Mesenchymal stem cell (in vitro differentiated cells and primary cell): Measurements from ENCODE around the gene PSME3IP1.

ENCODE experiments used
- DNase-seq: peaks from one replicate; pipeline ENCODE4 v3.0.0-alpha.2; 2013
- H2AFZ ChIP-seq: one replicate; pipeline ENCODE4 v1.6.1; 2013; ENCODE audit warnings: low read depth, mild to moderate bottlenecking, control low read depth, inconsistent platforms, low read length, moderate library complexity
- H2AK5ac ChIP-seq: 2 replicates; pipeline ENCODE4 v1.6.1; 2013; ENCODE audit warnings: low read length, moderate library complexity, mild to moderate bottlenecking, inconsistent platforms; ENCODE audit not compliant: severe bottlenecking
- H2BK120ac ChIP-seq: one replicate; pipeline ENCODE4 v1.6.1; 2013; ENCODE audit warnings: low read depth, mild to moderate bottlenecking, inconsistent platforms, low read length, moderate library complexity
- H2BK12ac ChIP-seq, 2 experiments: one replicate each; pipeline ENCODE4 v1.6.1; 2013; ENCODE audit warnings: inconsistent platforms in 2 of 2, low read length in 2 of 2, mild to moderate bottlenecking in 2 of 2, moderate library complexity in 2 of 2, control low read depth in 1 of 2
- H2BK15ac ChIP-seq: one replicate; pipeline ENCODE4 v1.6.1; 2013; ENCODE audit warnings: mild to moderate bottlenecking, low read depth, inconsistent platforms; ENCODE audit not compliant: poor library complexity, severe bottlenecking
- H2BK5ac ChIP-seq: 2 replicates; pipeline ENCODE4 v1.6.1; 2013; ENCODE audit warnings: low read depth, mild to moderate bottlenecking, low read length, control low read depth, inconsistent platforms; ENCODE audit not compliant: poor library complexity, severe bottlenecking
- H3K14ac ChIP-seq, 2 experiments: one replicate each; pipeline ENCODE4 v1.6.1; 2013; ENCODE audit warnings: inconsistent platforms in 2 of 2, low read length in 2 of 2, control low read depth in 1 of 2, mild to moderate bottlenecking in 1 of 2, moderate library complexity in 1 of 2
- H3K18ac ChIP-seq, 2 experiments: one replicate each; pipeline ENCODE4 v1.6.1; 2013; ENCODE audit warnings: inconsistent platforms in 2 of 2, low read length in 2 of 2, control low read depth in 1 of 2, low read depth in 1 of 2, mild to moderate bottlenecking in 1 of 2
- H3K23ac ChIP-seq, 2 experiments: one replicate each; pipeline ENCODE4 v1.6.1; 2013; ENCODE audit warnings: inconsistent platforms in 2 of 2, low read length in 2 of 2, mild to moderate bottlenecking in 2 of 2, moderate library complexity in 2 of 2, control low read depth in 1 of 2
- H3K27ac ChIP-seq: 2 replicates; pipeline ENCODE4 v1.5.1; 2013; ENCODE audit warnings: mild to moderate bottlenecking, moderate library complexity, low read length, control low read depth, inconsistent platforms; ENCODE audit not compliant: poor library complexity, severe bottlenecking
- H3K27me3 ChIP-seq, 2 experiments: 2 replicates each; pipeline versions ENCODE4 v1.6.1 to v1.7.0; 2013; ENCODE audit warnings: low read length in 2 of 2, mild to moderate bottlenecking in 2 of 2, moderate library complexity in 2 of 2, control low read depth in 1 of 2, inconsistent platforms in 1 of 2; ENCODE audit not compliant: control insufficient read depth in 1 of 2, insufficient read depth in 1 of 2
- H3K36me3 ChIP-seq, 2 experiments: 2 replicates each; pipeline versions ENCODE4 v1.6.1 to v1.7.0; 2013; ENCODE audit warnings: low read length in 2 of 2, control low read depth in 1 of 2, inconsistent platforms in 1 of 2, low read depth in 1 of 2, mild to moderate bottlenecking in 1 of 2; ENCODE audit not compliant: insufficient read depth in 2 of 2, control insufficient read depth in 1 of 2
- H3K4ac ChIP-seq, 2 experiments: one replicate each; pipeline ENCODE4 v1.6.1; 2013; ENCODE audit warnings: inconsistent platforms in 2 of 2, low read length in 2 of 2, mild to moderate bottlenecking in 2 of 2, moderate library complexity in 2 of 2, control low read depth in 1 of 2, low read depth in 1 of 2
- H3K4me1 ChIP-seq: 2 replicates; pipeline ENCODE4 v1.6.1; 2013; ENCODE audit warnings: low read depth, low read length, control low read depth; ENCODE audit not compliant: control insufficient read depth, insufficient read depth
- H3K4me2 ChIP-seq: 2 replicates; pipeline ENCODE4 v1.6.1; 2013; ENCODE audit warnings: low read length, mild to moderate bottlenecking, inconsistent platforms; ENCODE audit not compliant: poor library complexity, severe bottlenecking
- H3K4me3 ChIP-seq, 2 experiments: 2 replicates each; pipeline versions ENCODE4 v1.5.1 to v1.7.0; 2013; ENCODE audit warnings: low read length in 2 of 2, mild to moderate bottlenecking in 2 of 2, control low read depth in 1 of 2, low read depth in 1 of 2; ENCODE audit not compliant: insufficient read depth in 1 of 2
- H3K79me1 ChIP-seq: replicated peaks from 2 replicates; pipeline ENCODE4 v1.6.1; 2013; ENCODE audit warnings: mild to moderate bottlenecking, control low read depth, low read length, inconsistent platforms; ENCODE audit not compliant: poor library complexity, severe bottlenecking
- H3K9ac ChIP-seq: 2 replicates; pipeline ENCODE4 v1.7.0; 2013; ENCODE audit warnings: mild to moderate bottlenecking, low read length, moderate library complexity
- H3K9me3 ChIP-seq: 2 replicates; pipeline ENCODE4 v1.7.0; 2013; ENCODE audit warnings: mild to moderate bottlenecking, low read length; ENCODE audit not compliant: control insufficient read depth
- H4K8ac ChIP-seq: one replicate; pipeline ENCODE4 v1.6.1; 2013; ENCODE audit warnings: inconsistent platforms, mild to moderate bottlenecking, low read length, moderate library complexity
- H4K91ac ChIP-seq: one replicate; pipeline ENCODE4 v1.6.1; 2013; ENCODE audit warnings: mild to moderate bottlenecking, low read length, inconsistent platforms
- WGBS: methylation state at CpG from one replicate; pipeline ENCODE4 v1.1.7; 2013; ENCODE audit warnings: mixed read lengths; 5-methylcytosine and 5-hydroxymethylcytosine counted together

The PSME3IP1 gene

DNA sequence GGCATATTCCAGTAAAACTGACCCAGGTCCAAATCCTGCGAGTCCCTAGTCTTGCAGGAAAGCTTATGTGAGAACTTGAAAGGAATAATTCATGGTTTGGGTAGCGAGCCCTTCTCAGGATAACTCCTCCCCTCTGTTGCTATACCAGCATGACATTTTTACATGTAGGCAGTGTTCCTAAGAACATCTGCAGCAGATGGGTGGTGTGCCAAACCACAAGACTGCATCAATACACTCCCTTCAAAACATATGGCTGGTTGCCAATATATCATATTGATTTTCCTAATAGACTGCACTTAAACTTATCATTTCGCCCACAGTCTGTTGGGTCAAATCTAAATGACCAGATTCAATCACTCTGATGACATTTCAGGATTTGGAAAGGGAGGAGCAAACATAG lies 19.9 kb downstream of the PSME3IP1 start:
- Histone ChIP-seq H3K79me1 (peaks cover 7% of the 10 kb centered on the region), H3K4me3 (no peak overlapping the region), H3K27me3 (no peaks in the 10 kb centered on the region), H2BK15ac (no peak overlapping the region), H4K8ac (no peak overlapping the region), H3K9ac (no peak overlapping the region), H3K23ac (no peak overlapping the region), H2AK5ac (no peak overlapping the region), H2BK5ac (no peak overlapping the region), H3K9me3 (no peaks in the 10 kb centered on the region), H3K36me3 (peaks cover 22 to 68% of the 10 kb centered on the region in 2 experiments), H4K91ac (no peak overlapping the region), H3K27ac (no peak overlapping the region), H3K4me2 (no peak overlapping the region), H3K14ac (no peak overlapping the region), H2AFZ (no peak overlapping the region), H3K4ac (no peak overlapping the region), H3K4me1 (no peaks in the 10 kb centered on the region), H3K18ac (no peak overlapping the region), H2BK120ac (no peak overlapping the region), H2BK12ac (no peak overlapping the region)
- WGBS: 97% methylated on average over 3 of the region's 3 CpGs
- DNase-seq: no peak

DNA sequence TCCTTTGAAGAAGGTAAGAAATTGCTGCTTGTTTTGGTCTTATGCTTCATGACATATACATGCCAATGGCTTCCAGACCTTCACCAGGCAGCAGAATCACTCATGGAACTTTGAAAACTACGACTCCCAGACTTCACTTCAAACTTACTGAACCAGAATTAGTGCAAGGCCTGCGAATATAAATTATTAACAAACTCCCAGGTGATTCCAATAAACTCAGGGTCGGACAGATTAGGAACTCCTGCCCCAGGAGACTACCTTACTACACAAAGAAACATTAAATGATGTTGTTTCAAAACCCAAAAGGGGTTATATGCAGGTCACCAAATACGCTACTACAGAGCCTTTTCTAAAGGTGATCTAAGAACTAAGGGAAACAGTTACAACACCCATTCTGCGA lies 20.4 kb downstream of the PSME3IP1 start:
- 97% methylated on average over 5 of the region's 5 CpGs for WGBS
- H3K4me3 ChIP-seq: no peak overlapping the region
- H2BK120ac ChIP-seq: no peak overlapping the region

DNA sequence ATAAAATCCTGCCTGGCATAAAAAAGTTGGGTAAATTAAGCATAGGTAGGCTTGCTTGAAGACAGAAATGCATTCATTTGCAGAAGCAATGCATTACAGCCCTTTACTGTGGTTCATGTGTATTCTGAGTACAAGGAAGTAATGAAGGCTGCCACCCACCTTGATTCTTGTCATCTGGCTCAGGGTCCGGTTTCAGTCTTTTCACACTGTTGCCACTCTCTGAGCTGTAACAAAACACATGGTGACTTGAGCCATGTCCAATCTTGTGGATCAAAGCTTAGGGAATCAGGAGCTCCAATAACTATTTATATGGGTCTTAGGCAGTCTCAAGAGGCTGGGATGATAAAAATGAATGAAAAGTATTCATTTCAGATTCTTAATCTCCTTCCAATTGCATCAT lies 22.0 kb downstream of the PSME3IP1 start:
- no peak overlapping the region for H2BK120ac ChIP-seq
- H3K18ac ChIP-seq: no peak overlapping the region
- H3K4me3 ChIP-seq: no peak overlapping the region
- no peak overlapping the region for H2BK15ac ChIP-seq
- no peak overlapping the region for H2BK12ac ChIP-seq
- no peak overlapping the region for H4K91ac ChIP-seq
- no peaks in the 10 kb centered on the region for H3K4me1 ChIP-seq
- no peak overlapping the region for H3K4ac ChIP-seq
- H2BK5ac ChIP-seq: no peak overlapping the region
- DNase-seq: no peak
- H3K36me3 ChIP-seq: peaks cover 15 to 64% of the 10 kb centered on the region in 2 experiments
- WGBS: 100% methylated on average over 1 of the region's 1 CpG
- H3K23ac ChIP-seq: no peak overlapping the region
- no peaks in the 10 kb centered on the region for H3K9me3 ChIP-seq
- no peak overlapping the region for H3K14ac ChIP-seq
- no peak overlapping the region for H2AK5ac ChIP-seq
- no peak overlapping the region for H3K27ac ChIP-seq
- peaks cover 8% of the 10 kb centered on the region for H3K79me1 ChIP-seq
- H3K9ac ChIP-seq: no peak overlapping the region
- H4K8ac ChIP-seq: no peak overlapping the region
- no peak overlapping the region for H3K4me2 ChIP-seq
- H2AFZ ChIP-seq: no peak overlapping the region
- no peaks in the 10 kb centered on the region for H3K27me3 ChIP-seq

More for the DNA sequence above, 20.4 kb downstream of the PSME3IP1 start:
- H4K91ac ChIP-seq: no peak overlapping the region
- H3K14ac ChIP-seq: no peak overlapping the region
- no peak overlapping the region for H3K23ac ChIP-seq
- no peak overlapping the region for H3K27ac ChIP-seq
- no peaks in the 10 kb centered on the region for H3K27me3 ChIP-seq
- no peak overlapping the region for H2BK12ac ChIP-seq
- H2BK15ac ChIP-seq: no peak overlapping the region
- H2AK5ac ChIP-seq: no peak overlapping the region
- no peak overlapping the region for H2AFZ ChIP-seq
- no peak overlapping the region for H3K18ac ChIP-seq
- H3K79me1 ChIP-seq: peaks cover 6% of the 10 kb centered on the region
- DNase-seq: no peak
- no peak overlapping the region for H3K4me2 ChIP-seq
- no peak overlapping the region for H2BK5ac ChIP-seq
- H4K8ac ChIP-seq: no peak overlapping the region
- no peak overlapping the region for H3K4ac ChIP-seq
- peaks cover 18 to 67% of the 10 kb centered on the region in 2 experiments for H3K36me3 ChIP-seq
- H3K9me3 ChIP-seq: no peaks in the 10 kb centered on the region
- H3K9ac ChIP-seq: no peak overlapping the region
- H3K4me1 ChIP-seq: no peaks in the 10 kb centered on the region

DNA sequence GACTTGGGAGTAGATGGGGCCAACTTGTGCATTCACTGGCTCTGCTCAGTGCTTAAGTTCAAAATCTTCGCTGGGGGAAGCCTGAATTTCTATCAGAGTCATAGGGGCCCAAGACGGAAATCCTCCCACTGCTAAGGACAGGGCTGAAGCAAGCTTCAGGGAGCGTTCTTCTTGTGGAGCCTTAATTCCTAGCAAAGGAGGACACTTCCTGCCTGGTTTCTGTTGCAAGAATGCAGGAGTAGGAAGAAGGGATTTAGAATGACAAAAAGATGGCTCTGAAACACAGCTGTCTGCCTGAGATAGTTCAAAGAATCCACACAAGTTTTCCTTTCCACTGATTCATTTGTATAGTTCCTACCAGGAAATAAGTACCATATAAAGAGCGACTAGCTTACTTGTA lies 26.4 kb downstream of the PSME3IP1 start:
- H2BK120ac ChIP-seq: no peak overlapping the region
- H3K23ac ChIP-seq: no peak overlapping the region
- no peak overlapping the region for H3K4me2 ChIP-seq
- peaks cover 20 to 80% of the 10 kb centered on the region in 2 experiments for H3K36me3 ChIP-seq
- no peak overlapping the region for H2BK5ac ChIP-seq
- H2AFZ ChIP-seq: no peak overlapping the region
- H4K91ac ChIP-seq: no peak overlapping the region
- peaks cover 8% of the 10 kb centered on the region for H3K79me1 ChIP-seq
- WGBS: 88% methylated on average over 4 of the region's 4 CpGs
- H4K8ac ChIP-seq: no peak overlapping the region
- H3K9ac ChIP-seq: no peak overlapping the region
- no peak overlapping the region for H3K14ac ChIP-seq
- H3K27me3 ChIP-seq: no peaks in the 10 kb centered on the region
- H2BK15ac ChIP-seq: no peak overlapping the region
- no peak overlapping the region for H2BK12ac ChIP-seq
- no peaks in the 10 kb centered on the region for H3K9me3 ChIP-seq
- no peak overlapping the region for H3K4me3 ChIP-seq
- H3K18ac ChIP-seq: no peak overlapping the region
- H3K4ac ChIP-seq: no peak overlapping the region
- no peak for DNase-seq
- no peak overlapping the region for H3K27ac ChIP-seq
- no peaks in the 10 kb centered on the region for H3K4me1 ChIP-seq
- no peak overlapping the region for H2AK5ac ChIP-seq
